SK-N-SH (cell line): ENCODE results near the gene THSD4. TPM values are rescaled to one million over a fixed set of nuclear protein-coding genes. Genes with fewer than 3 reads are reported as not detected.

Source experiments
- CTCF ChIA-PET: fragments of 300-600, 350-600 bp; formaldehyde crosslinking; extraction: SDS; loops from one replicate; lab custom pipeline; 2021; lab: Yijun Ruan, JAX
- POLR2A ChIA-PET: fragments of 350-600 bp; sonication (Branson Sonifier 250); formaldehyde crosslinking; extraction: SDS; loops from one replicate; lab custom pipeline; 2020; ENCODE audit warnings: antibody characterized with exemption, inconsistent platforms; lab: Yijun Ruan, JAX
- DNase-seq: peaks from one replicate; pipeline ENCODE4 v3.0.0; 2012
- H2AFZ ChIP-seq: fragments of 200-600 bp; sonication (generic); 2 replicates; pipeline ENCODE4 v1.8.1; 2016; ENCODE audit warnings: antibody characterized with exemption, mild to moderate bottlenecking, low read depth
- H3F3A ChIP-seq: fragments of 200-600 bp; sonication (generic); replicated peaks from 2 replicates; pipeline ENCODE3; 2016; ENCODE audit warnings: antibody characterized with exemption, mild to moderate bottlenecking; ENCODE audit not compliant: insufficient read depth
- H3K27ac ChIP-seq, 2 experiments: fragments of 200-500 bp in 1 of 2; fragments of 200-600 bp in 1 of 2; sonication (Bioruptor generic) in 1 of 2; sonication (generic), shearing (Covaris generic) in 1 of 2; 2 replicates each; pipeline versions ENCODE4 v1.5.1 to v1.6.1; 2014 to 2016; ENCODE audit warnings: low read depth in 2 of 2, inconsistent platforms in 1 of 2, low read length in 1 of 2, mild to moderate bottlenecking in 1 of 2, mixed read lengths in 1 of 2
- H3K27me3 ChIP-seq: fragments of 200-600 bp; sonication (generic), shearing (Covaris generic); 2 replicates; pipeline ENCODE4 v1.6.1; 2016; ENCODE audit warnings: mixed run types; ENCODE audit not compliant: insufficient read depth
- H3K36me3 ChIP-seq, 2 experiments: fragments of 200-500 bp in 1 of 2; fragments of 200-600 bp in 1 of 2; sonication (Bioruptor generic) in 1 of 2; sonication (generic) in 1 of 2; replicated peaks in 1 of 2; 2 replicates each; pipeline versions ENCODE3 to v1.5.1; 2014 to 2016; ENCODE audit warnings: low read length in 1 of 2, mild to moderate bottlenecking in 1 of 2; ENCODE audit not compliant: insufficient read depth in 2 of 2, control insufficient read depth in 1 of 2
- H3K4me1 ChIP-seq, 2 experiments: fragments of 200-500 bp in 1 of 2; fragments of 200-600 bp in 1 of 2; sonication (Bioruptor generic) in 1 of 2; sonication (generic), shearing (Covaris generic) in 1 of 2; 2 replicates each; pipeline versions ENCODE4 v1.5.1 to v1.6.1; 2014 to 2016; ENCODE audit warnings: low read depth in 1 of 2, low read length in 1 of 2, mixed run types in 1 of 2; ENCODE audit not compliant: insufficient read depth in 2 of 2, control insufficient read depth in 1 of 2
- H3K4me2 ChIP-seq: fragments of 200-600 bp; sonication (generic), shearing (Covaris generic); 2 replicates; pipeline ENCODE4 v1.6.1; 2017; ENCODE audit warnings: mixed run types
- H3K4me3 ChIP-seq, 2 experiments: fragments of 200-500 bp in 1 of 2; fragments of 200-600 bp in 1 of 2; sonication (Bioruptor generic) in 1 of 2; sonication (generic), shearing (Covaris generic) in 1 of 2; 2 replicates each; pipeline versions ENCODE4 v1.5.1 to v1.8.1; 2014 to 2016; ENCODE audit warnings: low read depth in 2 of 2, inconsistent platforms in 1 of 2, low read length in 1 of 2, mild to moderate bottlenecking in 1 of 2, mixed read lengths in 1 of 2, moderate library complexity in 1 of 2
- H3K79me2 ChIP-seq: fragments of 200-600 bp; sonication (generic); 2 replicates; pipeline ENCODE4 v1.8.1; 2017; ENCODE audit warnings: mild to moderate bottlenecking; ENCODE audit not compliant: insufficient read depth
- H3K9ac ChIP-seq: fragments of 200-600 bp; sonication (generic); 2 replicates; pipeline ENCODE4 v1.6.1; 2017; ENCODE audit warnings: mixed run types
- H3K9me2 ChIP-seq: fragments of 200-600 bp; sonication (generic); 2 replicates; pipeline ENCODE4 v1.6.1; 2017; ENCODE audit warnings: mixed run types
- H3K9me3 ChIP-seq: fragments of 200-600 bp; sonication (generic); 2 replicates; pipeline ENCODE4 v1.6.1; 2017; ENCODE audit warnings: mixed run types, mild to moderate bottlenecking, moderate library complexity
- H4K20me1 ChIP-seq: fragments of 200-600 bp; sonication (generic); 2 replicates; pipeline ENCODE4 v1.6.1; 2017; ENCODE audit warnings: mild to moderate bottlenecking, mixed run types; ENCODE audit not compliant: insufficient read depth
- ELF1 ChIP-seq: IDR thresholded peaks from 2 replicates; pipeline ENCODE4 v1.4.0; 2012
- FOXM1 ChIP-seq: IDR thresholded peaks from 2 replicates; pipeline ENCODE4 v1.4.0; 2012; ENCODE audit warnings: low read depth, mild to moderate bottlenecking
- JUND ChIP-seq: IDR thresholded peaks from 2 replicates; pipeline ENCODE4 v1.4.0; 2012
- MEF2A ChIP-seq: IDR thresholded peaks from 2 replicates; pipeline ENCODE4 v1.4.0; 2012; ENCODE audit warnings: low read depth, borderline replicate concordance
- RCOR1 ChIP-seq: fragments of 150-350 bp; IDR thresholded peaks from 2 replicates; pipeline ENCODE4 v1.6.1; 2017; ENCODE audit warnings: antibody characterized with exemption, low read length
- RFX5 ChIP-seq: IDR thresholded peaks from 2 replicates; pipeline ENCODE4 v1.6.1; 2012; ENCODE audit warnings: mild to moderate bottlenecking, improper control_type of control experiment, low read length
- TAF1 ChIP-seq: IDR thresholded peaks from 2 replicates; pipeline ENCODE4 v1.6.1; 2012; ENCODE audit warnings: low read depth, mild to moderate bottlenecking, low read length, moderate library complexity, borderline replicate concordance
- WGBS: methylation state at CpG from one replicate; pipeline ENCODE4 v1.1.6; 2017; ENCODE audit warnings: low lambda C conversion rate; 5-methylcytosine and 5-hydroxymethylcytosine counted together
- polyA plus RNA-seq, 3 experiments: library from polyadenylated mRNA; depleted of rRNA; stranded (reverse); fragments of >200 nt; gene quantifications; 2 replicates each; pipeline ENCODE4 v1.2.3, GENCODE V29; 2012
- TF ChIP-seq, protein P1 (sequence below): fragments of 150-350 bp; IDR thresholded peaks from 2 replicates; pipeline ENCODE4 v1.6.1; 2016; ENCODE audit warnings: mild to moderate bottlenecking, low read depth, low read length
- TF ChIP-seq, protein P2 (sequence below): IDR thresholded peaks from 2 replicates; pipeline ENCODE4 v1.6.1; 2012; ENCODE audit warnings: mild to moderate bottlenecking, low read depth, low read length, moderate library complexity
- TF ChIP-seq, protein P3 (sequence below): fragments of 200-600 bp; sonication (generic); IDR thresholded peaks from 2 replicates; pipeline ENCODE4 v1.6.1; 2017; ENCODE audit warnings: antibody characterized with exemption, mild to moderate bottlenecking, moderate library complexity

The THSD4 gene
- polyA plus RNA-seq, 1 of the 3 experiments (the other 2 are of a cell fraction) = 79.1 TPM

DNA sequence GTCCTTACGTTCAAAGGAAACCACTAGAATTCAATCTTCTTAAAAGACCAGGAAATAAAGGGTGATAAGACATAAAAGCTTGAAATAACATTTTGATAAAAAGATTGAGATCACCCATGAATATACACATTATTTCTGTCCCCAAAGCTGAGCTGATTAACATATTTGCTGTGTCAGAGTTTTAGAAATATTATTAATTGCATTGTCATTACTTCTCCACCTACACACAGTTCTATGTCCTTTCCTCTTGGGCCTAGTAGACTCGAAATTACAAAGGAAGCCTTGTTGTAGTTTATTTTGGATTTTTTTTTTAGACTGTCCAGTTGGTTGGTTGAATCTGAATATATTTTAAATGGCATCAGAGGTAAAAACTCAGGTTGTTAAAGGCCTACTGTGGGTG lies 614.0 kb downstream of the THSD4 start:
- H3K36me3 ChIP-seq = peaks cover 0 to 8% of the 10 kb centered on the region in 2 experiments
- ChIA-PET CTCF (interaction anchor here (0.7 to 3.6 kb wide), 16 partner anchors 8 to 426 kb away, joined by 3 to 58 read pairs (median 5); no protein-coding TSS in a partner anchor), POLR2A (no interaction called here)
- no peak overlapping the region for H3K4me2 ChIP-seq
- peaks cover 12% of the 10 kb centered on the region for H3F3A ChIP-seq
- no peak for DNase-seq
- H3K4me1 ChIP-seq = peaks cover 2 to 8% of the 10 kb centered on the region in 2 experiments; a peak in 3 of 4 replicates
- no peaks in the 10 kb centered on the region for H3K79me2 ChIP-seq
- WGBS = 88% methylated on average over 2 of the region's 2 CpGs
- H3K9me2 ChIP-seq = no peaks in the 10 kb centered on the region
- H4K20me1 ChIP-seq = no peaks in the 10 kb centered on the region
- TF ChIP-seq TAF1 (no peak), JUND (no peak), MEF2A (no peak), ELF1 (no peak), RCOR1 (no peak), FOXM1 (no peak), RFX5 (no peak)
- TF ChIP-seq, protein P1, sequence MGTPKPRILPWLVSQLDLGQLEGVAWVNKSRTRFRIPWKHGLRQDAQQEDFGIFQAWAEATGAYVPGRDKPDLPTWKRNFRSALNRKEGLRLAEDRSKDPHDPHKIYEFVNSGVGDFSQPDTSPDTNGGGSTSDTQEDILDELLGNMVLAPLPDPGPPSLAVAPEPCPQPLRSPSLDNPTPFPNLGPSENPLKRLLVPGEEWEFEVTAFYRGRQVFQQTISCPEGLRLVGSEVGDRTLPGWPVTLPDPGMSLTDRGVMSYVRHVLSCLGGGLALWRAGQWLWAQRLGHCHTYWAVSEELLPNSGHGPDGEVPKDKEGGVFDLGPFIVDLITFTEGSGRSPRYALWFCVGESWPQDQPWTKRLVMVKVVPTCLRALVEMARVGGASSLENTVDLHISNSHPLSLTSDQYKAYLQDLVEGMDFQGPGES = no peak
- TF ChIP-seq, protein P2, sequence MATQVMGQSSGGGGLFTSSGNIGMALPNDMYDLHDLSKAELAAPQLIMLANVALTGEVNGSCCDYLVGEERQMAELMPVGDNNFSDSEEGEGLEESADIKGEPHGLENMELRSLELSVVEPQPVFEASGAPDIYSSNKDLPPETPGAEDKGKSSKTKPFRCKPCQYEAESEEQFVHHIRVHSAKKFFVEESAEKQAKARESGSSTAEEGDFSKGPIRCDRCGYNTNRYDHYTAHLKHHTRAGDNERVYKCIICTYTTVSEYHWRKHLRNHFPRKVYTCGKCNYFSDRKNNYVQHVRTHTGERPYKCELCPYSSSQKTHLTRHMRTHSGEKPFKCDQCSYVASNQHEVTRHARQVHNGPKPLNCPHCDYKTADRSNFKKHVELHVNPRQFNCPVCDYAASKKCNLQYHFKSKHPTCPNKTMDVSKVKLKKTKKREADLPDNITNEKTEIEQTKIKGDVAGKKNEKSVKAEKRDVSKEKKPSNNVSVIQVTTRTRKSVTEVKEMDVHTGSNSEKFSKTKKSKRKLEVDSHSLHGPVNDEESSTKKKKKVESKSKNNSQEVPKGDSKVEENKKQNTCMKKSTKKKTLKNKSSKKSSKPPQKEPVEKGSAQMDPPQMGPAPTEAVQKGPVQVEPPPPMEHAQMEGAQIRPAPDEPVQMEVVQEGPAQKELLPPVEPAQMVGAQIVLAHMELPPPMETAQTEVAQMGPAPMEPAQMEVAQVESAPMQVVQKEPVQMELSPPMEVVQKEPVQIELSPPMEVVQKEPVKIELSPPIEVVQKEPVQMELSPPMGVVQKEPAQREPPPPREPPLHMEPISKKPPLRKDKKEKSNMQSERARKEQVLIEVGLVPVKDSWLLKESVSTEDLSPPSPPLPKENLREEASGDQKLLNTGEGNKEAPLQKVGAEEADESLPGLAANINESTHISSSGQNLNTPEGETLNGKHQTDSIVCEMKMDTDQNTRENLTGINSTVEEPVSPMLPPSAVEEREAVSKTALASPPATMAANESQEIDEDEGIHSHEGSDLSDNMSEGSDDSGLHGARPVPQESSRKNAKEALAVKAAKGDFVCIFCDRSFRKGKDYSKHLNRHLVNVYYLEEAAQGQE = no peak
- TF ChIP-seq, protein P3, sequence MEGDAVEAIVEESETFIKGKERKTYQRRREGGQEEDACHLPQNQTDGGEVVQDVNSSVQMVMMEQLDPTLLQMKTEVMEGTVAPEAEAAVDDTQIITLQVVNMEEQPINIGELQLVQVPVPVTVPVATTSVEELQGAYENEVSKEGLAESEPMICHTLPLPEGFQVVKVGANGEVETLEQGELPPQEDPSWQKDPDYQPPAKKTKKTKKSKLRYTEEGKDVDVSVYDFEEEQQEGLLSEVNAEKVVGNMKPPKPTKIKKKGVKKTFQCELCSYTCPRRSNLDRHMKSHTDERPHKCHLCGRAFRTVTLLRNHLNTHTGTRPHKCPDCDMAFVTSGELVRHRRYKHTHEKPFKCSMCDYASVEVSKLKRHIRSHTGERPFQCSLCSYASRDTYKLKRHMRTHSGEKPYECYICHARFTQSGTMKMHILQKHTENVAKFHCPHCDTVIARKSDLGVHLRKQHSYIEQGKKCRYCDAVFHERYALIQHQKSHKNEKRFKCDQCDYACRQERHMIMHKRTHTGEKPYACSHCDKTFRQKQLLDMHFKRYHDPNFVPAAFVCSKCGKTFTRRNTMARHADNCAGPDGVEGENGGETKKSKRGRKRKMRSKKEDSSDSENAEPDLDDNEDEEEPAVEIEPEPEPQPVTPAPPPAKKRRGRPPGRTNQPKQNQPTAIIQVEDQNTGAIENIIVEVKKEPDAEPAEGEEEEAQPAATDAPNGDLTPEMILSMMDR = no peak
- H3K27me3 ChIP-seq = no peaks in the 10 kb centered on the region
- no peak overlapping the region for H3K27ac ChIP-seq
- H3K4me3 ChIP-seq = no peak overlapping the region
- no peaks in the 10 kb centered on the region for H3K9me3 ChIP-seq
- H2AFZ ChIP-seq = no peak overlapping the region
- H3K9ac ChIP-seq = no peak overlapping the region
